ENCODE data around the gene MERTK.

Gene MERTK

GRCh38 chr2:111983478-111984212 is 85.2 kb downstream of the MERTK start:
- no peak for DNase-seq (ENCODE audit: extremely low spot score)
- POLR2A ChIA-PET, result no interaction called here
- no peak for TF ChIP-seq CTCF (IDR thresholded peaks at IDR 0.05; ENCODE audit: control extremely low read depth, extremely low read depth, low read depth, missing control alignments)
- CTCF ChIA-PET, result no interaction called here

- TF ChIP-seq CTCF (IDR thresholded peaks at IDR 0.05; ENCODE audit: control extremely low read depth, extremely low read depth, low read depth, missing control alignments), result no peak
- POLR2A ChIA-PET, result no interaction called here
- DNase-seq (ENCODE audit: extremely low spot score), result no peak
- CTCF ChIA-PET, result no interaction called here
Measured at GRCh38 chr2:111984213-111984604, 85.8 kb downstream of the MERTK start.

- CTCF ChIA-PET, result no interaction called here
Measured at GRCh38 chr2:111985514-111985913, 87.1 kb downstream of the MERTK start.

GRCh38 chr2:111986116-111986900 is 87.9 kb downstream of the MERTK start:
- TF ChIP-seq CTCF (IDR thresholded peaks at IDR 0.05; ENCODE audit: control extremely low read depth, extremely low read depth, low read depth, missing control alignments), result no peak
- ChIA-PET CTCF (interaction anchor here (0.9 kb wide), 1 partner anchor 10 kb away, joined by 3 read pairs; no protein-coding TSS in a partner anchor), POLR2A (no interaction called here)
- no peak for DNase-seq (ENCODE audit: extremely low spot score)

More at GRCh38 chr2:111985514-111985913, 87.1 kb downstream of the MERTK start:
- POLR2A ChIA-PET, result no interaction called here
- no peak for DNase-seq (ENCODE audit: extremely low spot score)
- no peak for TF ChIP-seq CTCF (IDR thresholded peaks at IDR 0.05; ENCODE audit: control extremely low read depth, extremely low read depth, low read depth, missing control alignments)

- CTCF ChIA-PET, result no interaction called here
Measured at GRCh38 chr2:111990375-111990774, 92.0 kb downstream of the MERTK start.

GRCh38 chr2:111990856-111991255 is 92.4 kb downstream of the MERTK start:
- ChIA-PET POLR2A (no interaction called here), CTCF (no interaction called here)
- TF ChIP-seq CTCF (IDR thresholded peaks at IDR 0.05; ENCODE audit: control extremely low read depth, extremely low read depth, low read depth, missing control alignments), result no peak
- no peak for DNase-seq (ENCODE audit: extremely low spot score)

More at GRCh38 chr2:111990375-111990774, 92.0 kb downstream of the MERTK start:
- POLR2A ChIA-PET, result no interaction called here
- no peak for DNase-seq (ENCODE audit: extremely low spot score)
- TF ChIP-seq CTCF (IDR thresholded peaks at IDR 0.05; ENCODE audit: control extremely low read depth, extremely low read depth, low read depth, missing control alignments), result no peak
